ENCODE results near the gene RALGDS.

- no peak for TF ChIP-seq EZH2phosphoT487 (IDR thresholded peaks at IDR 0.05; ENCODE audit: unreplicated experiment)
- TF ChIP-seq CTCF (conservative IDR thresholded peaks at IDR 0.05; ENCODE audit: low read depth in 2 of 2), result no peak
Measured at GRCh38 chr9:133103987-133104505, 17.0 kb downstream of the RALGDS start.
